Measurements from ENCODE around the gene ATF2. TPM values are rescaled to one million over a fixed set of nuclear protein-coding genes. Genes with fewer than 3 reads are reported as not detected.

Gene ATF2
- total RNA-seq, 1 donor from 2014 or later, result 32.1 TPM

GRCh38 chr2:175076272-175076671 is 91.7 kb downstream of the ATF2 start:
- H3K36me3 ChIP-seq (ENCODE audit: control insufficient read depth, insufficient read depth, low read length), result no peaks in the 10 kb centered on the region
- FAIRE-seq, result no peak
- no peak for DNase-seq (ENCODE audit: low read depth)
- H3K4me3 ChIP-seq (ENCODE audit: low read depth, low read length), result no peak overlapping the region
- H3K27me3 ChIP-seq (ENCODE audit: control insufficient read depth, insufficient read depth, low read length), result no peaks in the 10 kb centered on the region
- no peak for TF ChIP-seq CTCF (IDR thresholded peaks at IDR 0.05; ENCODE audit: insufficient read depth, low read length, severe bottlenecking)

GRCh38 chr2:175074478-175074877 is 93.5 kb downstream of the ATF2 start:
- FAIRE-seq (no peak), DNase-seq (ENCODE audit: low read depth) (no peak)
- H3K27me3 ChIP-seq (ENCODE audit: control insufficient read depth, insufficient read depth, low read length), result no peaks in the 10 kb centered on the region
- no peaks in the 10 kb centered on the region for H3K36me3 ChIP-seq (ENCODE audit: control insufficient read depth, insufficient read depth, low read length)
- TF ChIP-seq CTCF (IDR thresholded peaks at IDR 0.05; ENCODE audit: insufficient read depth, low read length, severe bottlenecking), result no peak
- H3K4me3 ChIP-seq (ENCODE audit: low read depth, low read length), result no peak overlapping the region

GRCh38 chr2:175068534-175068933 is 99.5 kb downstream of the ATF2 start:
- no peaks in the 10 kb centered on the region for H3K27me3 ChIP-seq (ENCODE audit: control insufficient read depth, insufficient read depth, low read length)
- DNase-seq (ENCODE audit: low read depth) (no peak), FAIRE-seq (no peak)
- no peaks in the 10 kb centered on the region for H3K36me3 ChIP-seq (ENCODE audit: control insufficient read depth, insufficient read depth, low read length)
- TF ChIP-seq CTCF (IDR thresholded peaks at IDR 0.05; ENCODE audit: insufficient read depth, low read length, severe bottlenecking), result no peak
- no peak overlapping the region for H3K4me3 ChIP-seq (ENCODE audit: low read depth, low read length)

GRCh38 chr2:175066411-175066810 is 101.6 kb downstream of the ATF2 start:
- no peak for TF ChIP-seq CTCF (IDR thresholded peaks at IDR 0.05; ENCODE audit: insufficient read depth, low read length, severe bottlenecking)
- no peaks in the 10 kb centered on the region for H3K27me3 ChIP-seq (ENCODE audit: control insufficient read depth, insufficient read depth, low read length)
- H3K36me3 ChIP-seq (ENCODE audit: control insufficient read depth, insufficient read depth, low read length), result no peaks in the 10 kb centered on the region
- FAIRE-seq, result no peak
- H3K4me3 ChIP-seq (ENCODE audit: low read depth, low read length), result no peak overlapping the region
- DNase-seq (ENCODE audit: low read depth), result no peak

GRCh38 chr2:175064797-175065196 is 103.2 kb downstream of the ATF2 start:
- TF ChIP-seq CTCF (IDR thresholded peaks at IDR 0.05; ENCODE audit: insufficient read depth, low read length, severe bottlenecking), result no peak
- Histone ChIP-seq H3K4me3 (ENCODE audit: low read depth, low read length) (no peak overlapping the region), H3K36me3 (ENCODE audit: control insufficient read depth, insufficient read depth, low read length) (no peaks in the 10 kb centered on the region), H3K27me3 (ENCODE audit: control insufficient read depth, insufficient read depth, low read length) (no peaks in the 10 kb centered on the region)
- no peak for DNase-seq (ENCODE audit: low read depth)
- FAIRE-seq, result no peak

- FAIRE-seq (no peak), DNase-seq (ENCODE audit: low read depth) (peak; percentile 94)
- no peaks in the 10 kb centered on the region for H3K27me3 ChIP-seq (ENCODE audit: control insufficient read depth, insufficient read depth, low read length)
Observed at GRCh38 chr2:175063741-175064140, 104.3 kb downstream of the ATF2 start.

More at GRCh38 chr2:175063741-175064140, 104.3 kb downstream of the ATF2 start:
- no peak for TF ChIP-seq CTCF (IDR thresholded peaks at IDR 0.05; ENCODE audit: insufficient read depth, low read length, severe bottlenecking)
- Histone ChIP-seq H3K4me3 (ENCODE audit: low read depth, low read length) (no peak overlapping the region), H3K36me3 (ENCODE audit: control insufficient read depth, insufficient read depth, low read length) (no peaks in the 10 kb centered on the region)
